Endometrial microvascular endothelial cells (primary cell): ENCODE measurements around the gene KIAA0319L. TPM values are rescaled to one million over a fixed set of nuclear protein-coding genes. Genes with fewer than 3 reads are reported as not detected.

Experiments used
- in situ Hi-C: cut with HindIII; loops from 2 replicates; pipeline ENCODE4 v1.10.0; 2017; ENCODE audit warnings: low sequenced_read_pairs, low pct_unique_long_range_greater_than_20kb; ENCODE audit errors: inconsistent ontology term
- total RNA-seq: library from RNA; depleted of rRNA; stranded (reverse); fragments of >200 nt; gene quantifications from one replicate; pipeline ENCODE4 v1.2.3, GENCODE V29; 2015; ENCODE audit errors: inconsistent ontology term

The KIAA0319L gene
- total RNA-seq, 1 donor from 2014 or later: 40.9 TPM

- in situ Hi-C loops: no loop called here
Observed at GRCh38 chr1:35437200-35437599, 120.0 kb downstream of the KIAA0319L start.

GRCh38 chr1:35436078-35436477, 121.1 kb downstream of the KIAA0319L start:
- in situ Hi-C loops: no loop called here

- in situ Hi-C loops: no loop called here
Observed at GRCh38 chr1:35434703-35435102, 122.5 kb downstream of the KIAA0319L start.

- in situ Hi-C loops: no loop called here
Observed at GRCh38 chr1:35433714-35434113, 123.5 kb downstream of the KIAA0319L start.

- in situ Hi-C loops: no loop called here
Observed at GRCh38 chr1:35432231-35432630, 125.0 kb downstream of the KIAA0319L start.

- in situ Hi-C loops: no loop called here
Observed at GRCh38 chr1:35431173-35431599, 126.0 kb downstream of the KIAA0319L start.

GRCh38 chr1:35430762-35431161, 126.4 kb downstream of the KIAA0319L start:
- in situ Hi-C loops: no loop called here

GRCh38 chr1:35428360-35428759, 128.8 kb downstream of the KIAA0319L start:
- in situ Hi-C loops: no loop called here

- in situ Hi-C loops: no loop called here
Observed at GRCh38 chr1:35426097-35426586, 131.1 kb downstream of the KIAA0319L start.

- in situ Hi-C loops: no loop called here
Observed at GRCh38 chr1:35408925-35409324, 148.3 kb downstream of the KIAA0319L start.

GRCh38 chr1:35407743-35408142, 149.5 kb downstream of the KIAA0319L start:
- in situ Hi-C loops: no loop called here

- in situ Hi-C loops: no loop called here
Observed at GRCh38 chr1:35406103-35406502, 151.1 kb downstream of the KIAA0319L start.

- in situ Hi-C loops: no loop called here
Observed at GRCh38 chr1:35401049-35401448, 156.2 kb downstream of the KIAA0319L start.

GRCh38 chr1:35398739-35399138, 158.5 kb downstream of the KIAA0319L start:
- in situ Hi-C loops: no loop called here

GRCh38 chr1:35394386-35394785, 162.8 kb downstream of the KIAA0319L start:
- in situ Hi-C loops: no loop called here

- in situ Hi-C loops: no loop called here
Observed at GRCh38 chr1:35390600-35391494, 166.4 kb downstream of the KIAA0319L start.

- in situ Hi-C loops: no loop called here
Observed at GRCh38 chr1:35386959-35387358, 170.2 kb downstream of the KIAA0319L start.

GRCh38 chr1:35386290-35386689, 170.9 kb downstream of the KIAA0319L start:
- in situ Hi-C loops: no loop called here
